HG03135 (cell line): Measurements from ENCODE around the gene OR10AD1.

Experiments used
- ATAC-seq: cut with Tn5 transposase; IDR thresholded peaks from one replicate; pipeline ENCODE4 v1.9.1; 2021; ENCODE audit warnings: mild to moderate bottlenecking, moderate library complexity; ENCODE audit not compliant: unreplicated experiment

Gene OR10AD1

GRCh38 chr12:48192861-48193260, 10.2 kb downstream of the OR10AD1 start:
- no peak for ATAC-seq

- ATAC-seq, result no peak
Observed at GRCh38 chr12:48191096-48191495, 12.0 kb downstream of the OR10AD1 start.

DNA sequence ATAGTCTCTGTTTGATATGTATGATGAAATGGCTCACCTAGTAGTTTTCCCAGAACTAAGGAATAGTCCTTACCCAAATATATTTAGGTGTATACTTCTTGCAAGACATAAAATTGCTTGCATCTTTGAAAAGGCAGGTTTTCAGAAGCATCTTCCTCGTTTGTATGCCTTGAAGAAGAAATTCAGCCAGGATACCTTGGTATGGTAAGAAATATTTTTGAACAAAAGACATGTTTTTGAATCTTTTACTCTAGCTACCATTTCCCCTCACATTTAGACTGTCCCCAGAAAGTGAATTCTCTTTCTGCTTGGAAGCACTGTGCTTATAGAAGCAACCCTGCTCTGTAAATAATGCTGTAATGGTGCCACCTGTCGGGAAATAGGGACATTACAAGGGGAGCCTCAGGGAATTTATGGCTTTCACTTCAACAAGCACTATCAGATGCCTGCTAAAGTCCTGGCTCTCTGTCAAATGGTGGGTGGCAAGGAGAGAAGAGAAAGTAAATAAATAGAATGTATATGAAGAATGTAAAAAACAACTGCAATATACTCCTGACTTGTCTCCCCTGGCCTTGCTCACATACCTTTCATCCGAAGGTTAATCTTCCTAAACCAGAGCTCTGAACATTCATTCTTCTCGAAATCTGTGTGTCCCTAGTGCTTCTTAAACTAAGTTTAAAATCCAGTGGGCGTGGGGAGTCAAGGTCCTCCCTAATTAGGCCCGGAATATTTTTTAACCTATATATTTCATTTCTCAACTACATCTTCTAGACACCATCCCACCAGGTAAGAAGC, 13.6 kb downstream of the OR10AD1 start:
- ATAC-seq, result no peak

GRCh38 chr12:48187916-48188695, 15.0 kb downstream of the OR10AD1 start:
- no peak for ATAC-seq

DNA sequence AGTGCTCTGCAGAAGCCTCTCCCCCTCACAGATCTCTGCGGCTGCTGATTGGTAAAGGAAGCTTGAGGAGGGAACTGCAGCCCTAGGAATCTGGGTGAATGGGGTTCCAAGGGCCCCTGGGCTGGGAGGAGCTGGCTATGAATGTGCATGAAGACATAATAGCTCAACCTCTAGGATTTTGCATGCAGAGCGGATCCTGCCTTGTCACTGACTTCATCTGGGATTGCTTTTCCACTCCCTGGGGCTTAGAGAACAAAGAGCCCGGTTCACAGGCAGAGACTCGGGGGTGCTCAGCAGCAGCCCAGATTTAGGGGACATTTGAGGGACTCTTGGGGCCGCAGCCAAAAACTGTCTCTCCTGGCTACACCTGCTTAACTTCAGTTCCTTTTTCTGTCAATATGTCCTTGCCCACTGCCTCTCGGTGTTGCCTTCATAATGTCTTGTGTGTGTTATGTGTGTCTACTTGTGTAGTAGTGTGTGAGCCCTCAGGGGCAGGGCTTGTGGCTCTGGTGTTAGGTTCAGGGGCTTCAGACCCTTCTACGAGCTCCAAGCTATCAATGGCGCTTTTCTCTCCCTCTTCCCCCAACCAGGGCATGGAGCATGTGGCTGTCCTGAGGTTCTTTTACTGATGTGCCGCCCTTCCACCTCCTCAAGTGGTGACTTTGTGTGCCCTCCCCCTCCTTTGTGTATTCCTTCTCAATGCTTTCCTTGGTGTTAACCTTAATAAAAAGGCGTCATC, 17.7 kb downstream of the OR10AD1 start:
- ATAC-seq, result no peak

DNA sequence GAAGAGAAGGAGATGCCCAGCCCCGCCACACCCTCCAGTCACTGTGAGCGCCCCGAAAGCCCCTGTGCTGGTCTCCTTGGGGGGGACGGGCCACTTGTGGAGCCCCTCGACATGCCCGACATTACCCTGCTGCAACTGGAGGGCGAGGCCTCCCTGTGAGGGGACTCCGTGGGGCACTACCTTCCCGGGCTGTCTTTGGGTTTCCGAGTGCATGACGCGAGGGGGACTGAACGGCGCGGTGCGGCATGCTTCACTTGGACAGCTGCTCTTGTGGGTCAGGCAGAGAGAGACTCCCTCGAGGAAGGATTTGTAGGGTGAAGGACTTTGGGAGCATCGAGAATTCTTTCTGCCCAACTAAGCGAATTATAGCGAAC, 18.6 kb downstream of the OR10AD1 start:
- no peak for ATAC-seq

DNA sequence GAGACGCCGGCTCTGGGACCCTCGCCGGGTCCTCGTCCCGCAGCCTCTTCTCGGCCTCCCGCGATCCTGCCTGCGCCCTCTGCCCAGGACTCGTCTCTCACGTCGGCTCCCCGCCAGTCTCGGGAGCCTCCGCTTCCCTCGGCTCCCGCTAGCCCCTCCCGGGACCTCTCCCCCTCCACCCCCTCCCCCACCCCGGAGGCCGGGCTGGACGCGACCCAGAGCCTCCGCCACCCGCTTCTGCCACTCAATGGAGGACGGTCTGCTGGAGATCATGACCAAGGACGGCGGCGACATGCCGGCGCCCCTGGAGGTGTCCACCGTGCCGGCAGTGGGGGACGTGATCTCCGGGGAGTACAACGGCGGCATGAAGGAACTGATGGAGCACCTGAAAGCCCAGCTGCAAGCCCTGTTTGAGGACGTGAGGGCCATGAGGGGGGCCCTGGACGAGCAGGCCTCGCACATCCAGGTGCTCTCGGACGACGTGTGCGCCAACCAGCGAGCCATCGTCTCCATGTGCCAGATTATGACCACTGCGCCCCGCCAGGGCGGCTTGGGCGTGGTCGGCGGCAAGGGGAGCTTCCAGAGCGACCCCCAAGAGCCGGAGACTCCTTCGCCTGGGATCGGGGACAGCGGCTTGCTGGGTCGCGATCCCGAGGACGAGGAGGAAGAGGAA, 19.1 kb downstream of the OR10AD1 start:
- ATAC-seq, result no peak

- ATAC-seq, result peak; percentile 69
Observed at GRCh38 chr12:48183091-48183875, 19.8 kb downstream of the OR10AD1 start, which contains the start of gene CCDC184. Gene CCDC184 (plus strand): TSS chr12:48183644. CDS start chr12:48184123, 479 bp downstream.

DNA sequence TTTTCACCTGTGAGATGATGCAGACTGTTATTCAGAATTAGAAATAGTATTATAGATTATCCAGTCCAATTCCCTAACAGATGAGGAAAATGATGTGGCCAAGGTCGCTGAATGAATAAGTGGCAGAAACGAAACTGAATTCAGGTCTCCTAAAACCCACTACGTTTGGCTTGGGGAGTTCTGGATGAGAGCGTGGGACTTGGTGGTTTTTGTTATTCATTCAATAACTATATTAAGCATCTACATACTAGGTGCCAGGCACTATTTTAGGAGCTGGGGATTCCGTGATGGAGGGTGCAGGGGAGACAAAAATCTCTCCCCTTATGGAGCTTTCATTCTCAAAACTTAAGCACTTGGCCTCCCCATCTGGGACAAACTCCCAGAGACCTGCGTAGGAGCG, 20.5 kb downstream of the OR10AD1 start:
- ATAC-seq, result no peak

GRCh38 chr12:48180857-48181495, 22.1 kb downstream of the OR10AD1 start:
- no peak for ATAC-seq

GRCh38 chr12:48180424-48180823, 22.7 kb downstream of the OR10AD1 start:
- no peak for ATAC-seq

DNA sequence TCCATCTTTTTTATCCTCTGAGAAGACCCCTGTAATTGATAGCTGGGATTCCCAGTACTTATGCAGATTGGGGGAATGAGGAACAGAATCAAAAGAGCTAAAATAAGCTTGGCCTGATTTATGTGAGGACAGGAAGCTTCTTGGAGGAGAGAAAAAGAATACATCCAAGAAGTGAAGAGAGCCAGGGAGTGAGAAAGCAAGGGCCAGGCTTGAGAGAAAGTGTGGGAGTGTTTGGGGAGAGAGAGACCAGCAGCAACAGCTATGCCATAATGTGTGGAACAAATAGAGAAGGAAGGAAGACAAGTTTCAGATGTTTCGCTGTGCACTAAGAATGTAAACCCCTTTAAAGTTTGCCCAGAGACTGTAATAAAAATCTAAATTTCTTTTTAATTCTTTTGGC, 23.6 kb downstream of the OR10AD1 start:
- no peak for ATAC-seq

GRCh38 chr12:48177982-48178381, 25.1 kb downstream of the OR10AD1 start:
- no peak for ATAC-seq

GRCh38 chr12:48176417-48176751, 26.7 kb downstream of the OR10AD1 start:
- no peak for ATAC-seq

GRCh38 chr12:48175613-48176416, 27.3 kb downstream of the OR10AD1 start:
- no peak for ATAC-seq

DNA sequence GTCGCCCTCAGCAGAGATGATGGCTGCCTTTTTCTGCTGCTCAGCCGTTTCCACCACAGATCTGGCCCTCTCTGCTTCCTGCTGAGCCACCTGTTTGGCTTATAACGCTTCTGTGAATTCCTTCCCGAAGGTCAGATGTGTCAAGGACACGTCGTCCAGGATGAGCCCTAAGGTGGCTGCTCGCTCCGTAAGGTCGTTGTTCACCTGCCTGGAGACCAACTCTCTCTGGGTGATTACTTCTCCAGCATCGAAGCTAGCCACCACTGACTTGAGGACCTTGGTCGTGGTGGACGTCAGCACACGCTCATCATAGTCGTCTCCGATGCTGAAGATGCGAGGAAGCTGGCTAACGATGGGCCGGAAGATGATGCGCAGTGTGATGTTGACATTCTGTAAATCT, 34.1 kb downstream of the OR10AD1 start:
- ATAC-seq, result no peak

GRCh38 chr12:48165089-48165981, 37.8 kb downstream of the OR10AD1 start:
- peak; percentile 60 for ATAC-seq

DNA sequence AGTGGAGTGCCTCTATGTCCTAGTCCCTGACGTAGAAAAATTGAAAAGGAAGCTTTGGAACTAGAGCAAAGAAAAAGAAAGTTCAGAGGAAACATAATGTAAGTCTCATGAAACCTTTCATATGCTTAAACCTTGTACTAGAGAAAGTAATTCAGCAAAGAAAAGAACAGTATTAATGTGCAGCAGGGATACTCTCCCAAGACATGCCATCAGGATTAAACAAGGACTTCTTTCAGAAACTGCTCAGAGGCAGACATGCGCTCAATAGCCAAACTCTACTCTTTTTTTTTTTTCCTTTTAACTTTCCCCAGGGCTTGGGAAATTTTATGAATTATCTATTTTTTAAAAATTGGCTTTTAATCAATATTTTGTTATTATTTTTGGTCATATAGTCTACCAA, 38.6 kb downstream of the OR10AD1 start:
- ATAC-seq, result no peak
